ENCODE measurements around the gene ABTB2.
"Not testable (repeated sequence)": the region's sequence is repeated elsewhere in the genome, so short reads cannot be mapped to it uniquely, and the experiment has no call there.

The ABTB2 gene

GRCh38 chr11:34185926-34186841 is 171.6 kb downstream of the ABTB2 start:
- DNase-seq (ENCODE audit: low read depth in 2 of 2), result no peak

DNA sequence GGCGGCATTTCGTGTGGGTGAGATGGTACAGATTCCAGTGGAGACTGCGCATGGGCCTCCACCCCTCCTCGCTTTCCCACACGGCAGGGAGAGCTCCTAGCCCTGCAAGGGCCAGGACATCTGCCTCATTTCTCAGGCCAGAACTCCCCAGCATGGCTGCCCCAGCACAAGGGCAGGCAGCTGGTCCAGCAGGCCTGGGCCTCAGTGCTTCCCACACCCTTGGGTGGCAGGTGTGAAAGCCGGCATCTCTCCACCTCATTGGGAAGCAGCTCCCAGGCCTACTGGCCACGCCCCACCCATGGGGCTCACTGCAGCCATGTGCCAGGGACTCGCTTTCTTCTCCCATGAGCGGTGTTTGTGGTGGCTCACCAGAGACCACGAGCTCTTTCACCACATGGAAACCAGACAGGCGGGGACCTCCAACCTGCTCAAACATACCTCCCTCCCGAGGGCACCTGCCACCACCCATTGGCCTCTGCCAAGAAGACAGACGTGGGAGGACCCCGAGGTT is 173.2 kb downstream of the ABTB2 start:
- no peak for DNase-seq (ENCODE audit: low read depth in 2 of 2)

GRCh38 chr11:34183848-34184391 is 173.9 kb downstream of the ABTB2 start:
- DNase-seq (ENCODE audit: low read depth in 2 of 2), result no peak

DNA sequence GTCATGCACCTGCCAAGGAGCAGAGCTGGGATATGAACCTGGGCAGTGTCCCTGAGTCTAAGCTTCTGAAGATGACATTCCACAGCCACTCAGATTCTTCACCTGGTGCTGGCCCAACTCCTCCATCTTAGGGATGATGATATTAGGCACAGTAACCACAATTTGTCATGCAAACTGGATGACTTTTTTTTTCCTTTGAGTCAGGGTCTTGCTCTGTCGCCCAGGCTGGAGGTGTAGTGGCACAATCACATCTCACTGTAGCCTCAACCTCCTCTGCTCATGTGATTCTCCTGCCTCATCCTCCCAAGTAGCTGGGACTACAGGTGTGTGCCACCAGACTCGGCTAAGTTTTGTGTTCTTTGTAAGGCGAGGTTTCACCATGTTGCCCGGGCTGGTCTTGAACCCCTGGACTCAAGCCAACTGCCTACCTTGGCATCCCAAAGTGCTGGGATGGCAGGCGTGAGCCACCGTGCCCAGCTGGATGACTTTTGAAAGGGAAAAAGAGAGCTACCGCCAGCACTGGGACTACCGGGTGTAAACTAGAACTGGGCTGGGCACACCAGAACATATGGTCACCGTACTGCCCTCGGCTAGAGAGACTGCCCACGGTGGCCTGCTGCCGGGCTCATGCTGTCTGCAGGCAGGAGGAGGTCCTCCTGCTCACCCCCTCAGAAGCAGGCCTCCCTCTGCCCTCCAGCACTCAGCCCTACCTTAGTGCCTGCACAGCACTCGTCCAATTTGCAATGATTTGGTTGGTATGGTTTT is 174.7 kb downstream of the ABTB2 start:
- DNase-seq (ENCODE audit: low read depth in 2 of 2), result no peak

- no peak for DNase-seq (ENCODE audit: low read depth in 2 of 2)
Observed at GRCh38 chr11:34182425-34182824, 175.4 kb downstream of the ABTB2 start.

- DNase-seq (ENCODE audit: low read depth in 2 of 2), result no peak
Observed at GRCh38 chr11:34181856-34182405, 175.9 kb downstream of the ABTB2 start.

- no peak for DNase-seq (ENCODE audit: low read depth in 2 of 2)
Observed at GRCh38 chr11:34181251-34181650, 176.6 kb downstream of the ABTB2 start.

DNA sequence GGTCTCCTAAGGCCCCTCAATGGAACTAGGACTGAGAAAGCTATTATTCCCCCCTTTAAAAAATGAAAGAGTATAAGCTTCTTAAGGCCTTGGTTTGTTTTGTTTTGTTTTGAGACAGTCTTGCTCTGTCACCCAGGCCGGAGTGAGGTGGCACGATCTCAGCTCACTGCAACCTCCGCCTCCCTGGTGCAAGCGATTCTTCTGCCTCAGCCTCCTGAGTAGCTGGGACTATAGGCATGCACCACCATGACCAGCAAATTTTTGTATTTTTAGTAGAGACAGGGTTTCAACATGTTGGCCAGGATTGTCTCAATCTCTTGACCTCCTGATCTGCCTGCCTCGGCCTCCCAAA is 177.0 kb downstream of the ABTB2 start:
- DNase-seq (ENCODE audit: low read depth in 2 of 2), result not testable (repeated sequence)

- no peak for DNase-seq (ENCODE audit: low read depth in 2 of 2)
Observed at GRCh38 chr11:34180040-34180813, 177.6 kb downstream of the ABTB2 start.

DNA sequence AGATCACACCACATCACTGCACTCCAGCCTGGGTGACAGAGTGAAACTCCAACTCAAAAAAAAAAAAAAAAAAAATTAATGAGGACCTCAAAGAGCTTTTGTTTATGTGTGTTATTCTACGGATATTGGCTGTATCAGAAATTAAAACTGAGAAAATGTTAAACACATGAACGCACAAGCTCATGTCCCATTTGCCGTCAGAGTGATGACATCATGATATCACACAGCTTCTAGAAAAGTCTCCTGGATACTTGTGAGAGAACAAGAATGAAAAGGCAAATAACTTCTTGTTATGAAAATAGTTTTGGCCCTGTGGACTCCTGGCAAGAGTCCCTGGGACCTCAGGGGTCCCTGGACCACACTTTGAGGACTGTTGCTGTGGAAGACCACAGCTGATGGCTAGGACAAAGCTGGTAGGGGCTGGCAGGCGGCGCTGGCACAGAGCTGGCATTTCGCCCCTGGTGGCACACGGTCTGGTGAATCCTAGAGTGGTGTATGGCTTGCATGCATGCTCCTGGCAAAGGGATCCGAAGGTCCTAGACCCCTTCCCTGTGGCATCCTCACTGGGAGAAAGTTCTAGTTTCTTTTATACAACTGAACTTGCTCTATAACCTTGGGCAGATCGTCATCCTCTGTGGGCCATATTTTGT is 178.7 kb downstream of the ABTB2 start:
- no peak for DNase-seq (ENCODE audit: low read depth in 2 of 2)

- no peak for DNase-seq (ENCODE audit: low read depth in 2 of 2)
Observed at GRCh38 chr11:34178209-34178821, 179.5 kb downstream of the ABTB2 start.

- no peak for DNase-seq (ENCODE audit: low read depth in 2 of 2)
Observed at GRCh38 chr11:34176751-34177209, 181.0 kb downstream of the ABTB2 start.

- DNase-seq (ENCODE audit: low read depth in 2 of 2), result no peak
Observed at GRCh38 chr11:34175284-34176019, 182.4 kb downstream of the ABTB2 start.

- DNase-seq (ENCODE audit: low read depth in 2 of 2), result peak; percentile 78 to 82
Observed at GRCh38 chr11:34174412-34175041, 183.3 kb downstream of the ABTB2 start.

DNA sequence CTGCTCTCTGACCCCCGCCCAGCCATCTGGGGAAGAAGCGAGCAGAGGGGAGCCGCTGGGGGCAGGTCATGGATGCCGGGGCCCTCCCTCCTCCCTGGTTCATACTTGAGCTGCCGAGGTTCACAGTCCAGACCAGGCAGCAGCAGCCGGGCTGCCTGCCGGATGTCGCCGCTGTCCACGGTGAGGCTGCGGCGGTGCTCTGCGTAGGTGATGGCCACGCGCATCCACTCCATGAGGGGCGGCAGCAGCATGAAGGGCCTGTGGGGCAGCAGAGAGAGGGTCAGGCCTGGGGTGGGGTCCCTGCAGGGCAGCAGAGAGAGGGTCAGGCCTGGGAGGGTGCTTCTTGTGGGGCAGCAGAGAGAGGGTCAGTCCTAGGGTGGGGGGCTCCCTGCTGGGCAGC is 184.8 kb downstream of the ABTB2 start:
- no peak for DNase-seq (ENCODE audit: low read depth in 2 of 2)

- DNase-seq (ENCODE audit: low read depth in 2 of 2), result no peak
Observed at GRCh38 chr11:34169686-34170085, 188.1 kb downstream of the ABTB2 start.

DNA sequence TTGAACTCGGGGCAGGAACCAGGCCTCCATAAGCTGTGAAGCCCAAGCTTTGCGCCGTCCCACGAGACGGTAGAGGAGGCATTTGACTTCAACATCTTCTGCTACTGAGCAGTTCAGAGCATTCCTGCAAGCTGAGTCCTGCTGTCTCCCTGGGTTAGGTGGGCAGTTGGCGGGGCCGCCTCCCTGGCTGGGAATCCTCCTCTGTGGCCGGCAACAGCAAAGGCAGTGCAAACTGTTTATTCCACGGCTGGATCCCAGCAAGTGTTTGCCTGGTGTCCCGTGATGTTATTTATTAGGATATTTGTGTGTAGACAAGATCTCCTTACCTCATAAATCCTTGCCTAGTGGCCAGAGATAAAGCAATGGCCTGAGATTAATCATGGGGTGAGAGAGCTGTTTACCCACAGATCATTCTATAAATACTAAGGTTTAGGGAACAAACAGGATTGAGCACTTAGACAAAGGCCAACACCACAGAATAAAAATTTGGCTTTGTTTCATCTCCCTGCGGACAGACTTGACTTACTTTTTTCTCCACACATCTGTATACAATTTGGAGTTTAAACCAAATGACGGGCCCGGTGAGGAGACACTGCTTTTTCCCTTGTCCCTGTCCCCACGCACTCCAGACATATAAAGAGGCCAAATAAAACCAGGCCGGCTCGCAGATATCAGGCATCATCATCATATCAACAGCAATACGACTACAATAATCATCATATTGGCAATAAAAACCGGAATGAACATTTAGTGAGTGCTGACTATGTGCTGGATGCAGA is 189.0 kb downstream of the ABTB2 start:
- no peak for DNase-seq (ENCODE audit: low read depth in 2 of 2)

GRCh38 chr11:34167961-34168360 is 189.8 kb downstream of the ABTB2 start:
- no peak for DNase-seq (ENCODE audit: low read depth in 2 of 2)

All from stimulated activated CD4-positive, alpha-beta T cell treated with anti-CD3 and anti-CD28 coated beads, Interleukin-1b, Interleukin-23, amount 100 ng/mL, for 4 hours (primary cell).